Esophagus muscularis mucosa (tissue), 4 donors: Measurements from ENCODE around the gene IKZF1.

Source experiments
- EP300 ChIP-seq: sonication (generic); formaldehyde crosslinking; IDR thresholded peaks from one replicate; pipeline ENCODE4 v1.6.1; 2017; ENCODE audit warnings: antibody characterized with exemption
- POLR2A ChIP-seq: fragments of 450-650 bp; IDR thresholded peaks from one replicate; pipeline ENCODE4 v1.6.1; 2017; ENCODE audit warnings: antibody characterized with exemption, moderate library complexity, mild to moderate bottlenecking, low read depth
- TF ChIP-seq, protein P1 (sequence below), 3 experiments: fragments of 200-600 bp in 2 of 3; fragments of 450-650 bp in 1 of 3; sonication (generic) in 2 of 3; IDR thresholded peaks; one replicate each; pipeline ENCODE4 v1.5.1; 2017 to 2019; ENCODE audit warnings: antibody characterized with exemption in 3 of 3, mild to moderate bottlenecking in 2 of 3, moderate library complexity in 1 of 3

DNA sequence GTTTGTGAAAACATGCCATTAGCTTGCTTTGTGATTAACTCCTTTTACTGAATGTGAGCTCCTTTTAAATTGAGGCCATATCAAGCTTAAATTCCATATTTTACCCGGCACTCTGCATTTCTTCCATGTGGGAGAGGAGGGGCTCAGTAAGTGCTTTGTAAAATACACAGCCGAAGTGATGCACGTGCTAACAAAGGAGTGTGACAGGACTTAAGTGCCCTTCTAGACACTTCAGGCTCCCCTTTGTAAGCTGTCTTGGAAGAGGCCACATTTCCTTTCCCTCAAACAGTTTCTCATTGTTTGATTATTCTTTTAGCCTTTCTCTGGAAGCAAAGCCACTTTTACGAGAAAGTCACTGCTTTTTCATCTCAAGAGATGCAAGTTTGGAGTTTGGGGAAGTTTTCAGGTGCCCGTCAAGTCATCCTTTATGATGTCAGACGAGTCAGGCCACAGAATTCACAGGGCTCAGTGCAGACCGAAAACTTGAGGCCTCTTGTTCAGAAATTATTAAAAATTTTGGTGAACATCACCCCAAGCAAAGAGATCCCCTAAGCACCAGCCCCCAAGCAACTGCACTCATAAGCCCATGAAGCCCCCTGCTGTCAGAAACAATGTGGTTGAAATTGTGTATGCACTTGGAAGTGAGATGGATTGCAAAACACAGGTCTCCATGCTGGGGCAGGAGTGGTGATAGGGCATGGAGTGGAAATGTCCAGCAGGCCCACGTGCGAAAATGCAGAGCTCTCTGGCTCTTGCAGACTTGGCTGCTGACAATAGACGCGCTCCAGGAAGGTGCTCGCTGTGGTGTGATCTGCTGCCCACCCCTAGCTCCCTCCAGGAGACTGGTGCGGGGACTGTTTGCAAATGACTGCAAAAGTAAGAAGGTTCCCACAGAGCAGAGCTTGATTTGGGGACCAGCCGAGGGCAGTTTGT is 11.5 kb downstream of the IKZF1 start:
- no peak for TF ChIP-seq EP300
- TF ChIP-seq POLR2A = no peak
- TF ChIP-seq, protein P1, sequence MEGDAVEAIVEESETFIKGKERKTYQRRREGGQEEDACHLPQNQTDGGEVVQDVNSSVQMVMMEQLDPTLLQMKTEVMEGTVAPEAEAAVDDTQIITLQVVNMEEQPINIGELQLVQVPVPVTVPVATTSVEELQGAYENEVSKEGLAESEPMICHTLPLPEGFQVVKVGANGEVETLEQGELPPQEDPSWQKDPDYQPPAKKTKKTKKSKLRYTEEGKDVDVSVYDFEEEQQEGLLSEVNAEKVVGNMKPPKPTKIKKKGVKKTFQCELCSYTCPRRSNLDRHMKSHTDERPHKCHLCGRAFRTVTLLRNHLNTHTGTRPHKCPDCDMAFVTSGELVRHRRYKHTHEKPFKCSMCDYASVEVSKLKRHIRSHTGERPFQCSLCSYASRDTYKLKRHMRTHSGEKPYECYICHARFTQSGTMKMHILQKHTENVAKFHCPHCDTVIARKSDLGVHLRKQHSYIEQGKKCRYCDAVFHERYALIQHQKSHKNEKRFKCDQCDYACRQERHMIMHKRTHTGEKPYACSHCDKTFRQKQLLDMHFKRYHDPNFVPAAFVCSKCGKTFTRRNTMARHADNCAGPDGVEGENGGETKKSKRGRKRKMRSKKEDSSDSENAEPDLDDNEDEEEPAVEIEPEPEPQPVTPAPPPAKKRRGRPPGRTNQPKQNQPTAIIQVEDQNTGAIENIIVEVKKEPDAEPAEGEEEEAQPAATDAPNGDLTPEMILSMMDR (IDR thresholded peaks at IDR 0.05) = no peak
